Endothelial cell of coronary artery (primary cell): Measurements from ENCODE around the gene HK3. TPM values are rescaled to one million over a fixed set of nuclear protein-coding genes. Genes with fewer than 3 reads are reported as not detected.

Experiments
- total RNA-seq: library from RNA; depleted of rRNA; stranded (reverse); fragments of >200 nt; gene quantifications from 2 replicates; pipeline ENCODE4 v1.2.3, GENCODE V29; 2014

The HK3 gene
- not detected in 2 replicates for total RNA-seq

GRCh38 chr5:176899296-176899891 is at the start of gene HK3:
HK3 (minus strand) TSS chr5:176899346; CDS start chr5:176896159, 3,187 bp downstream.

Other genes starting within 250 kb of the HK3 start
- gene UNC5A, start 88.8 kb downstream of the HK3 start, total RNA-seq: 0.36 and 0.66 TPM in 2 replicates
- gene UIMC1, start 107.4 kb upstream of the HK3 start, total RNA-seq: 38.8 and 47.2 TPM in 2 replicates
- 20.1 and 20.2 TPM in 2 replicates for gene ZNF346, start 123.3 kb upstream of the HK3 start, total RNA-seq
- 0.09 and 0.36 TPM in 2 replicates for gene FGFR4, start 187.6 kb upstream of the HK3 start, total RNA-seq
- 30.5 and 38.3 TPM in 2 replicates for gene NSD1, start 234.4 kb upstream of the HK3 start, total RNA-seq